HG03025 (cell line): ENCODE results near the gene COX4I2.
"Not testable (repeated sequence)": the region's sequence is repeated elsewhere in the genome, so short reads cannot be mapped to it uniquely, and the experiment has no call there.

ENCODE experiments used
- ATAC-seq: cut with Tn5 transposase; IDR thresholded peaks from one replicate; pipeline ENCODE4 v1.9.1; 2021; ENCODE audit warnings: mild to moderate bottlenecking, moderate library complexity; ENCODE audit not compliant: unreplicated experiment, low FRiP score

Gene COX4I2

GRCh38 chr20:31606804-31607639 lies 30.7 kb upstream of the COX4I2 start:
- ATAC-seq = no peak

- ATAC-seq = no peak
These were observed 30.0 kb upstream of the COX4I2 start for GRCh38 chr20:31607640-31608250.

- no peak for ATAC-seq
These were observed 29.3 kb upstream of the COX4I2 start for GRCh38 chr20:31608251-31608945.

- ATAC-seq = not testable (repeated sequence)
These were observed 25.5 kb upstream of the COX4I2 start for GRCh38 chr20:31612271-31612640.

- ATAC-seq = no peak
These were observed 22.3 kb upstream of the COX4I2 start for GRCh38 chr20:31615416-31615815.

GRCh38 chr20:31617432-31618104 lies 20.1 kb upstream of the COX4I2 start:
- no peak for ATAC-seq

GRCh38 chr20:31620246-31620645 lies 17.5 kb upstream of the COX4I2 start:
- ATAC-seq = no peak

GRCh38 chr20:31623123-31623505 lies 14.6 kb upstream of the COX4I2 start:
- not testable (repeated sequence) for ATAC-seq

GRCh38 chr20:31626534-31626933 lies 11.2 kb upstream of the COX4I2 start:
- not testable (repeated sequence) for ATAC-seq

- not testable (repeated sequence) for ATAC-seq
These were observed 9.7 kb upstream of the COX4I2 start for GRCh38 chr20:31628057-31628456.

GRCh38 chr20:31630187-31630790 lies 7.4 kb upstream of the COX4I2 start:
- no peak for ATAC-seq

GRCh38 chr20:31632548-31633338 lies 5.0 kb upstream of the COX4I2 start:
- no peak for ATAC-seq

GRCh38 chr20:31633339-31633914 lies 4.3 kb upstream of the COX4I2 start:
- no peak for ATAC-seq

- no peak for ATAC-seq
These were observed 605 bp downstream of the COX4I2 start for GRCh38 chr20:31638317-31638716.

- no peak for ATAC-seq
These were observed 1.1 kb downstream of the COX4I2 start for GRCh38 chr20:31638816-31639215.

- ATAC-seq = no peak
These were observed 2.5 kb downstream of the COX4I2 start for GRCh38 chr20:31640259-31640658.

- no peak for ATAC-seq
These were observed 3.7 kb downstream of the COX4I2 start for GRCh38 chr20:31641391-31641790.

GRCh38 chr20:31642837-31643236 lies 5.1 kb downstream of the COX4I2 start:
- ATAC-seq = no peak

- no peak for ATAC-seq
These were observed 5.8 kb downstream of the COX4I2 start for GRCh38 chr20:31643522-31643921.
